H1 (cell line): ENCODE data around the gene TAOK1. TPM values are rescaled to one million over a fixed set of nuclear protein-coding genes. Genes with fewer than 3 reads are reported as not detected.

ENCODE experiments used
- ASH2L ChIP-seq: fragments of 200-600, 300-600 bp; sonication (generic); IDR thresholded peaks from one replicate; pipeline ENCODE4 v1.7.1; 2017; ENCODE audit warnings: low read length
- RFX5 ChIP-seq: IDR thresholded peaks from 2 replicates; pipeline ENCODE4 v1.6.1; 2011; ENCODE audit warnings: low read depth, low read length, improper control_type of control experiment, borderline replicate concordance
- polyA plus RNA-seq, 7 experiments: library from polyadenylated mRNA; depleted of rRNA in 3 of 7; stranded (reverse) in 5 of 7; unstranded in 2 of 7; fragments of >200 nt in 5 of 7; fragments of 200-250 nt in 2 of 7; gene quantifications; 1 replicate in 5 of 7; 2 replicates in 1 of 7; 4 replicates in 1 of 7; pipeline versions ENCODE4 v1.2.1 to v1.2.3, GENCODE V29; 2011 to 2013; ENCODE audit warnings: missing spikeins in 2 of 7, mixed read lengths in 2 of 7
- total RNA-seq: library from RNA; stranded (reverse); fragmentation: NEBNext Ultra II Directional; extraction: Animal tissue kit (Norgen Biotek cat#: 25700); gene quantifications from 2 replicates; pipeline ENCODE4 v1.2.1, GENCODE V29; 2021

TAOK1 gene
- total and polyA plus RNA-seq, 2 of the 8 experiments (the other 6 are each of a cell fraction or from before 2014, with no cell fraction given): 12.2 to 90.6 TPM

GRCh38 chr17:29399634-29400033 lies 9.5 kb downstream of the TAOK1 start (continued):
- TF ChIP-seq ASH2L (no peak), RFX5 (no peak)
